GM18909 (cell line): ENCODE results near the gene DDHD1.

Experiments used
- ATAC-seq: cut with Tn5 transposase; IDR thresholded peaks from one replicate; pipeline ENCODE4 v1.9.1; 2021; ENCODE audit warnings: mild to moderate bottlenecking; ENCODE audit not compliant: unreplicated experiment, poor library complexity

DDHD1 gene

DNA sequence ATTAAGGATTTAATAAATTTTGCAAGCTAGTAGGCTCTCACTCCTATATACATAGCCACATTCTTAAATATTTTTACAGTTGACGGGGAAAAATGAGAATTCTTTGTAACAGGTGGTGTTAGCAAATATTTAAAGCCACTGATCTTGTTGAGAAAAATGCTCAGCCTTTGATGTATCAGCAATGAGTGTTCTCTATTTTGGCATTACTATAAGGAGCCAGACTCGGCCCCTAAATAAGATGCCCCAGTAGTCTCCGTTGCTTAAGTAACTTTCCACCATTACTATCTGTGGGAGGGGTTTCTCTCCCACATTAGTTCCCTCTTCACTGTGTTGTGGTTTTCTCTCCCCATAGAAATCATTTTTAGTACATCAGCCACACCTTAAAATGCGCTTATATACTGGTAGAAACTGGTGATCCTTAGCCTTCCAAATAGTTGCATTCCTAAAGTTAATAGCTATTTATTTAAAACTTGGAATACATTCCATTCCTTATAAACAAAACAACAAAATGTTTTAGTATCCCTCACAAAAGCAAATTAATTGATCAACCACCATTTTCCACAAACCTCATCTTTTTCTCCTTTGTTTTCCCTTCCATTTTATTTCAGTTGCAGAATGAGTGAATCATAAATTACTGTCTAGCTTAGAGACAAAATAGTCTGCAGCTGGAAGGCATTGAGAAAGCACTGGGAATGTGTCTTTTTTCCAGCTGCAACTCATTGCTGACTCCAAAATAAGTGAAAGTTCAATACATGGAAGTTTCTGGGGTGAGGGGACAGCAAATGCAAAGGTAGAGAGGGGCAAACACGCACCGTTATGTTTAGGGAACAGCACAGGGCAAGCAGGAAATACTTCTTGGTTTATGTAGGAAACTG, 117.5 kb downstream of the DDHD1 start:
- ATAC-seq = no peak

DNA sequence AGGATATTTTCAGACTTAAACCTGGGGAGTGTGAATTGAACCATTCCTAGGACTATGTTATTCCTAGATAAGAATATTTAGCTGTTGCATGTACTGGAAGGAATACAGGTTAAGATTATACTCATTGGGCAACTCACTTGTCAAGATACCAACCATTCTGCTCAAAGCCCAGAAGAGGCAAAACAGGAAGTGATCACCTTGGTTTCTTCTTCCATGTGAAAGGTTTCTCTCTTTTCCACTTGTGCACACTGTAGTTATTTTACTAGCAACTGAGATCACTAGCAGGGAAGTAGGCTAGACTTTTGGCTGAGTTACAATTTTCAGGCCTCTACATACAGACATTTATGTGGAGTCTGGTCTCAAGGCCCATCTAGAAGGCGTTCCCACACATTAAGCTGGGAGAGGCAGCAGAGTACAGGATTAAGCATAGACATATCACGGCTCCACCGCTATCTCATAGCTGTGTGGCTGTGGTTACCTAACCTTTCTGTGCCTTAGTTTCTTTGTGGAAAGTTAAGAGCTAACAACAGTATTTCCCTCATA, 118.4 kb downstream of the DDHD1 start:
- no peak for ATAC-seq

DNA sequence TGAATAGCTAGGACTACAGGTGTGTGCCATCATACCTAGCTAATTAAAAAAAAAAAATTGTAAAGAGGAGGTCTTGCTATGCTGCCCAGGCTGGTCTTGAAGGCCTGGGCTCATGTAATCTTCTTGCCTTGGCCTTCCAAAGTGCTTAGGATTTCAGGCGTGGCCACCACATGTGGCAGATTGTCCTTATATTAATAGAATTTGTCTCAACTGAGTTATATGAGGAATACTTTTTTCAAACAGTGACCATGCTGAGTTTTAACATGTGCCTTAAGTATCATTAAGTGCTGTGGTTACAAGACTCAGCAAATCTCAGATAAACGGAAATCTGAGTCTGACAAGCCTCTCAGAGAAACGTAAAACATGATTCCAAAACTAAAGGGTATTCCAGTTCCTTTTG, 119.1 kb downstream of the DDHD1 start:
- ATAC-seq = no peak

DNA sequence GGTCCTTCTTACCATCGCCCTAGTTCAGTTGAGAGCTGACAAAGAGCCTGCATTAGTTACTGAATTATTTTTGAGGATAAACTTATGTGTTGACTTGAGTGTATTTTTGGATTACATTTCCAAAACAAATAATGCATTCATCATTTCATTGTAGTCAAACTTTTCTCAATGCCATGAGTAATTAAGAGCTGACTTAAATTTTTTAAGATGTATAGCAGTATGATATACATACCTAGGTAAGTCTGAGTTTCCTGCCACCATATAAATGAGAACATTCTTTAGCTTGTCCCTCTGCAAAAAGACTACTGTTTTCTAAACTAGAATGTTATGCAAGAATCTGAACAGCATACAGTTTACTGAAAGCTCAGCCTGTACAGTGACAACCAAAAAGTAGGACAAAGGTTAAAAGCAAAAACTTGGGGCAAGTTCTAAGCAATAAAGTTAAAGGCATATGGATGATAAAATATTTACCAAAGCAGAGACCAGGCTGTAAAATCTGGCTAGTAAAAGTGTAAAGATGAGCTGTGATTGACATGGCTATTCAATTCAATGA, 120.2 kb downstream of the DDHD1 start:
- ATAC-seq = no peak

GRCh38 chr14:53032161-53032803, 120.8 kb downstream of the DDHD1 start:
- no peak for ATAC-seq

DNA sequence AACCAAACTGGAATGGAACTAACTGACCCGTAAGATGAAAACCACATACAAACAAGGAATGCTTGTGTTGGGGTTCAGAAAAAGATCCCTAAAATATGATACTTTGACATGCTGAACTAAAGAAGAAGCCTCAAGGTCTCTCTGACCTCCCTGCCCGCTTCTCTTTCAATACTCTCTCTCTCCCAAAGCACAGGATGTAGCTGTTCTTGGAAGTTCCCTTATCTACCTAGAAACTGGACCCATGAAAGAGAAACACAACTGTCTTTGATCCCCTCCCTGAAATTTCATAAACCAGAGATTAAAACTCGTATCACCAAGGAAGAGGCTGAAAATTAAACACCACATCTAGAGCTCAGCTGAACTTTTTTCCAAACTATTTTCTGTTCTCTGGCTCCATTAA, 125.6 kb downstream of the DDHD1 start:
- ATAC-seq = no peak

GRCh38 chr14:53027041-53027440, 126.1 kb downstream of the DDHD1 start:
- ATAC-seq = no peak

DNA sequence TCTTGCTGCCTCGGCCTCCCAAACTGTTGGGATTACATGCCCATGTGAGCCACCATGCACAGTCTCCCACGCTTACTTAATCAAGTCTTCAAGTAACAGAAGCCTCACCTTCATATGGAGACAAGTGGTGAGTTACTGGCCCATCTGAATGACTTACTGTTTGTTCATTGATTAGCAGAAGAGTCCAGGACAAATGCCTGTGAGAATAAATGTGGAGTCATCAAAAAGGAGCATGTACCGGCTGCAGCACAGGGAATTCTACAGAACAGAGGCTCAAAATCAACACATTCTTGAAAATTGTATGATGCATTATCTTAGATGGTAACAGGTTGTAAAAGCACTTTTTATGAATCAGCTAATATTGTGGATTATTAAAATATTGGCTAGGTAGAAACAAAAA, 129.8 kb downstream of the DDHD1 start:
- ATAC-seq = no peak

GRCh38 chr14:53022593-53022992, 130.5 kb downstream of the DDHD1 start:
- no peak for ATAC-seq

- ATAC-seq = no peak
Measured at GRCh38 chr14:53020193-53020932, 132.8 kb downstream of the DDHD1 start.

DNA sequence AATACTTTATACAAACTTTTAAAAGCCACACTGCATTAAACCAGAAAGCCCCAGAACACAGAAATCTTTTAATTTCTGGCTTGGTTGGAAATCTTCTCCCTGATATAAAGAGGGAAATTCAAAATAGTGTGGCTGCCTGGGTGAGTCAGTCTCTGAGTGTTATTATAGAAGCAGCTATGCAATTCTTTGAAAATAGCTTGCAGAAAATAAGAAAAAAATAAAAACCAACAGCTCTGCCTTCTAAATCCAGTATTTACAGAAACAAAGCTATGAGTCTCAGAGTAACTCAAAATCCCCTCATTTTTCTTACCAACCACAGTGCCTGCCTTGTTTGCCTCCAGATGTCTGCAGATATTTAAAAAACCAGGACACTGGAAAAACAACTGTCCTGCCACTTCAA, 133.7 kb downstream of the DDHD1 start:
- ATAC-seq = no peak

- no peak for ATAC-seq
Measured at GRCh38 chr14:53017837-53018236, 135.3 kb downstream of the DDHD1 start.

GRCh38 chr14:53016919-53017318, 136.2 kb downstream of the DDHD1 start:
- no peak for ATAC-seq

DNA sequence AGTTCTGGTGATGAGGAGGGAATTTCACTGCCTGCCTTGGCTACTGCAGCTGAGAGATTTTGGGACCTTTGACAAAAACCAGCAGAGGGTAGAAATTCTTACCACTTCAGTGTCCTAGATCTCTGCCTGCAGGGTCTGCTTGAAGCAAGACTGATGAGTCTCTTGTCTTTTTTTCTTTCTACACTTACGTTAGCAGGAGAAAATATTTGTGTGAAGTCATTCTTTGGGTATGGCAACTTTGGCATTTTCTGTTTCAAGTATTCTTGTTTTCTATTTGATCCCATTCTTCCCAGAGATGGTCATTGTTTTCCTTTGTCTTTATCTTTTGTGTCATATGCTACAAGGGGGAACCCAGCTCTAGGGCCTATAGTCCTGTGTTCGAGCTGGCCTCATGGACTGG, 136.6 kb downstream of the DDHD1 start:
- ATAC-seq = no peak

DNA sequence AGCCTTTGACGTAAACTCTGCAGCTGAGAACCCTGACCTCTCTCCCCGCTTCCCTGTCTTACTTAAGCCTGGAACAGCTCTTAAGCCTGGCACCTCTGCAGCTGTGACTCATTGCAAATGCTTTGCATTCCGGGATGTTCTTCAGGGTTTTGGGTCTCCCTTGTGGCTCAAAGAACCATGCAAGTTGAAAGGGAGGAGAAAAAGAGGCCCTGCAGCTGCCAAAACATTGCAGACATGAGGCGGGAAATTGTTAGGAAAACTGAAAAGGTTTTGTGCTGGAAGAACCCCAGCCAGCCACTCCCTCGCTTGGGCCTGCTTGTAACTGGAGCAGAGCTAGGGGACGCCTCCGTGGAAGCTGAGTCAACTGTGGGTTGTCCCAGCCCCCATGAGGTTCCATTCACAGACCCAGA, 142.1 kb downstream of the DDHD1 start:
- ATAC-seq = no peak

DNA sequence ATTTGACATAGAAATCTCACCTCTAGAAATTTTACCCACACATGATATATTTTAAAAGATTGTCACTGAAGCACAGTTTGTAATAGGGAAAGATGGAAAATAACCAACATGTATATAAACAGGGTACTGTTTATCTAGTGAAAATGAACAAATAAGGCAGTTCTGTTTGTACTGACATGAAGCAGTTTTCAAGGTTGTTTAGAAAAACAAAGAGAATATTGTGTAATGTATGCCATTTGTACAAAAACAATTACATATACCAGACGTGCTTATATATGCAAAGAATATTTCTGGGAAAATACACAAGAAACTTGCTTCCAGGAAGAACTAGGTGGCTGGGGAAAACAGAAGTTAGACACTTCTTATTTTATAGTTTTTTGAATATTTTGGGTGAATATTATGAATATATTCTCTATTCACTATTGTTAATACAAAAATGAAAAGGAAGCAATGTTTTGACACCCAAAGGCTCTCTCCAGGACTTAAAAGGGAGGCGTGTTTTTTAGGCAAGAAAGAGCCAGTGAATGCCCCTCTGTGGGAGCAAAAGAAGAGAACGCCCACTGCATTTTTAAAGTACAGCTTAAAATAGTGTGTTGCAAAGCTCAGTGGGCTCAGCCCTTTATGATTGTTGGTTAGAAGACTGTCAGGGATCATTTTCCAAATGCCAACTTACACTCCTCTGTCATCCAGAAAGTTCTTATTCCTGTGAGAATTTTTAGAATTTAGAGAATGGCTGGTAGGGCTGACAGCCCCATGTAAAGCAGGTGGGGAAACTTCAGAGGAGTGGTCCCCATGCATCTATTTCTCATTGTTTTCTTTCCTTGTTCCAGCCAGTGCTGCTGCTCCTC, 142.7 kb downstream of the DDHD1 start:
- ATAC-seq = no peak

DNA sequence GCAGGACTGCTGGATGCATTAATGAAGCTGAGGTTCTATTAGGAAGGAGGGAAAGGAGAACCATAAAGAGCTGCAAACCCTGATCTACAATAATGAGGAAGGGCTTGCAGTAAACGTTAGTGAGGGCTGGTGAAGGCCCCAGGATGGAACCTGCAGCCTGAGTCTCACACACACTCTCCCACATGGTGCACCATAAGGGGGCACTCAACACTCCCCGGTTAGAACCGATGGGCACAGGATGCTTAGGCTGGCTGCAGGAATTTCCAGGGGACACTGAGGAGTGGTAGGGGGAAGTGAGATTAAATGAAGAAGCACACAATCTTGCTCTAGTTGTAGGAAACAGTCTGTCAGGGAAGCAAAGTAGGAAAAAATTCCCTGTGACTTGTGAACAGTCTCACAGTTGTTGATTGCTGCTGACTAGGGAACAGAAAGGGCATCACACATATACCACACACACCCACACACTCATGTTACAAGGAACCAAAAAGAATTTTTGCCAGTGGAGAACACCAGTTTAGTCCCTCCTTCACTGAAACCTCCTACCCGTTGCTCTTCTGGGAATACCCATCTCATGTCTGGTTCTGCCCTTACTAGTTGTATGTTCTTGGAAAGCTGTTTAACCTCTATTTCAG, 146.1 kb downstream of the DDHD1 start:
- ATAC-seq = no peak

DNA sequence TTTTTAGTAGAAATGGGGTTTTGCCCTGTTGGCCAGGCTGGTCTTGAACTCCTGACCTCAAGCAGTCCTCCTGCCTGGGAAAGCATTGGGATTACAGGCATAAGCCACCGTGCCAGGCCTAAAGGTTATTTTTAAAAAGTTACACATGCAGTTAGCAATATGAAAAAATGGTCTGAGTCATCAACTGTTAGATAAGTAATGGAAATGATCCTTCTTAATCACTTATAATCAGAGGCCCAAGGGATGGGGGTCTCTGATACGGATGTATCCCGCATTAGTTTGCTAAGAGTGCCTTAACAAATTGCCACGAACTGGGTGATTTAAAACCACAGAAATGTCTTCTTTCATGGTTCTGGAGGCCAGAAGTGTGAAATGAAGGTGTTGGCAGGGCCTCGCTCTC, 148.1 kb downstream of the DDHD1 start:
- no peak for ATAC-seq

DNA sequence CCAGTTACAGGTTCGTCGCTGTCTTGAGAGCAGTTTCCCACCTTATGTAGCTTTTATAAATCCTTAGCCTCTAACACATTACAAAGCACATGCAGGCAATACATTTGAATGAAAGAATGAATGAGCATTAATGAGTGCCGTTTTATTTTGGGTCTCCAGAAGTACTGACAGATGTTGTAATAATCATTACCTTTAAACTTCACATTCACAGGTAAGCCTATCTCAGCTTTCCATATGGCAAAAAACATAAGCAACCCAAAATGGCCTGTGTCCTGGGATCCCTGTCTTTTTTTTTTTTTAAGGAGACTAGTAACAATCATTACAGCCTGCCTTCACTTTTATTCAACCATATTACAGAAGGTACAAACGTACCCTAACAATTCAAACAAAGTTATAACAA, 149.3 kb downstream of the DDHD1 start:
- ATAC-seq = no peak
